ENCODE results near the gene JAKMIP1. TPM values are rescaled to one million over a fixed set of nuclear protein-coding genes. Genes with fewer than 3 reads are reported as not detected.

Gene JAKMIP1
- polyA plus RNA-seq, 3 donors, result 0.08 TPM; not detected in 2

- Mint-ChIP-seq H3K4me3 (no peak overlapping the region), H3K9me3 (peaks cover 0 to 1% (median 0%) of the 10 kb centered on the region in 7 donors), H3K36me3 (no peaks in the 10 kb centered on the region), H3K4me1 (no peaks in the 10 kb centered on the region), H3K27ac (no peak overlapping the region), H3K27me3 (ENCODE audit: low read depth in 3 of 3) (peaks cover 0 to 8% (median 2%) of the 10 kb centered on the region in 3 donors)
- H3K4me3 ChIP-seq (replicated peaks in 1 of 3; ENCODE audit: low read depth in 2 of 3, low read length in 3 of 3), result no peak overlapping the region
- TF ChIP-seq CTCF (IDR thresholded peaks at IDR 0.05), result no peak
- no peaks in the 10 kb centered on the region for H3K36me3 ChIP-seq (replicated peaks in 1 of 2; ENCODE audit: control insufficient read depth in 1 of 2, insufficient read depth in 2 of 2, low read length in 2 of 2)
- no peak overlapping the region for H3K27ac ChIP-seq (ENCODE audit: low read depth in 1 of 2, low read length in 2 of 2)
- H3K27me3 ChIP-seq (ENCODE audit: control insufficient read depth in 2 of 2, insufficient read depth in 2 of 2, low read length in 2 of 2), result no peaks in the 10 kb centered on the region
- H3K4me2 ChIP-seq (replicated peaks; ENCODE audit: extremely low read depth, low read length, poor library complexity, severe bottlenecking), result no peak overlapping the region
- intact Hi-C loops (cut with micrococcal nuclease), result no loop called here
- H4K20me1 ChIP-seq (ENCODE audit: insufficient read depth, low read length), result no peaks in the 10 kb centered on the region
- H3K9me3 ChIP-seq (replicated peaks in 1 of 2; ENCODE audit: control insufficient read depth in 1 of 2, insufficient read depth in 1 of 2, low read length in 2 of 2), result no peaks in the 10 kb centered on the region
- H3K79me2 ChIP-seq (ENCODE audit: insufficient read depth, low read length), result no peaks in the 10 kb centered on the region
- H2AFZ ChIP-seq (ENCODE audit: insufficient read depth, low read depth, low read length, poor library complexity, severe bottlenecking), result no peak overlapping the region
- no peak overlapping the region for H3K9ac ChIP-seq (ENCODE audit: insufficient read depth, low read length, poor library complexity, severe bottlenecking)
- WGBS (ENCODE audit: insufficient coverage), result 92% methylated on average over 19 of the region's 21 CpGs
- no peak for DNase-seq
- H3K4me1 ChIP-seq (ENCODE audit: control insufficient read depth in 1 of 2, insufficient read depth in 2 of 2, low read length in 2 of 2), result no peaks in the 10 kb centered on the region
Measured at GRCh38 chr4:6230827-6231662, 30.7 kb upstream of the JAKMIP1 start.

GRCh38 chr4:6230502-6230785 is 30.1 kb upstream of the JAKMIP1 start:
- Mint-ChIP-seq H3K4me1 (no peaks in the 10 kb centered on the region), H3K4me3 (no peak overlapping the region), H3K9me3 (peaks cover 0 to 1% (median 0%) of the 10 kb centered on the region in 7 donors), H3K36me3 (no peaks in the 10 kb centered on the region), H3K27me3 (ENCODE audit: low read depth in 3 of 3) (peaks cover 0 to 8% (median 2%) of the 10 kb centered on the region in 3 donors), H3K27ac (no peak overlapping the region)
- H3K9me3 ChIP-seq (replicated peaks in 1 of 2; ENCODE audit: control insufficient read depth in 1 of 2, insufficient read depth in 1 of 2, low read length in 2 of 2), result no peaks in the 10 kb centered on the region
- no peak for TF ChIP-seq CTCF (IDR thresholded peaks at IDR 0.05)
- no peak overlapping the region for H2AFZ ChIP-seq (ENCODE audit: insufficient read depth, low read depth, low read length, poor library complexity, severe bottlenecking)
- H3K9ac ChIP-seq (ENCODE audit: insufficient read depth, low read length, poor library complexity, severe bottlenecking), result no peak overlapping the region
- no peaks in the 10 kb centered on the region for H3K36me3 ChIP-seq (replicated peaks in 1 of 2; ENCODE audit: control insufficient read depth in 1 of 2, insufficient read depth in 2 of 2, low read length in 2 of 2)
- no peak for DNase-seq
- no peaks in the 10 kb centered on the region for H4K20me1 ChIP-seq (ENCODE audit: insufficient read depth, low read length)
- H3K4me3 ChIP-seq (replicated peaks in 1 of 3; ENCODE audit: low read depth in 2 of 3, low read length in 3 of 3), result no peak overlapping the region
- H3K27ac ChIP-seq (ENCODE audit: low read depth in 1 of 2, low read length in 2 of 2), result no peak overlapping the region
- H3K4me1 ChIP-seq (ENCODE audit: control insufficient read depth in 1 of 2, insufficient read depth in 2 of 2, low read length in 2 of 2), result no peaks in the 10 kb centered on the region
- no peak overlapping the region for H3K4me2 ChIP-seq (replicated peaks; ENCODE audit: extremely low read depth, low read length, poor library complexity, severe bottlenecking)
- H3K27me3 ChIP-seq (ENCODE audit: control insufficient read depth in 2 of 2, insufficient read depth in 2 of 2, low read length in 2 of 2), result no peaks in the 10 kb centered on the region
- WGBS (ENCODE audit: insufficient coverage), result 67% methylated on average over 3 of the region's 3 CpGs
- intact Hi-C loops (cut with micrococcal nuclease), result no loop called here
- H3K79me2 ChIP-seq (ENCODE audit: insufficient read depth, low read length), result no peaks in the 10 kb centered on the region

Data from CD14-positive monocyte (primary cell).